Kidney capillary endothelial cell (primary cell): ENCODE data around the gene PRXL2B.
A peak's percentile ranks its signal among the peaks of the same experiment; 100 is the strongest.
"Not testable (repeated sequence)": the region's sequence is repeated elsewhere in the genome, so short reads cannot be mapped to it uniquely, and the experiment has no call there.

Source experiments
- DNase-seq: peaks from one replicate; pipeline ENCODE4 v3.0.0-alpha.2; 2018; ENCODE audit warnings: low spot score

The PRXL2B gene

GRCh38 chr1:2564815-2565374 lies 21.7 kb upstream of the PRXL2B start:
- no peak for DNase-seq

GRCh38 chr1:2566101-2567045 lies 20.2 kb upstream of the PRXL2B start:
- no peak for DNase-seq

GRCh38 chr1:2567083-2567679 lies 19.4 kb upstream of the PRXL2B start:
- DNase-seq = no peak

- not testable (repeated sequence) for DNase-seq
Measured at GRCh38 chr1:2568187-2568816, 18.3 kb upstream of the PRXL2B start.

GRCh38 chr1:2569060-2569459 lies 17.5 kb upstream of the PRXL2B start:
- DNase-seq = no peak

- not testable (repeated sequence) for DNase-seq
Measured at GRCh38 chr1:2569703-2570102, 16.9 kb upstream of the PRXL2B start.

- no peak for DNase-seq
Measured at GRCh38 chr1:2570332-2570731, 16.2 kb upstream of the PRXL2B start.

- DNase-seq = no peak
Measured at GRCh38 chr1:2571348-2571747, 15.2 kb upstream of the PRXL2B start.

GRCh38 chr1:2573250-2573920 lies 13.2 kb upstream of the PRXL2B start:
- DNase-seq = no peak

GRCh38 chr1:2574350-2574749 lies 12.2 kb upstream of the PRXL2B start:
- no peak for DNase-seq

GRCh38 chr1:2575801-2576663 lies 10.5 kb upstream of the PRXL2B start:
- DNase-seq = no peak

- DNase-seq = not testable (repeated sequence)
Measured at GRCh38 chr1:2577565-2578075, 9.0 kb upstream of the PRXL2B start.

GRCh38 chr1:2578758-2579118 lies 7.8 kb upstream of the PRXL2B start:
- DNase-seq = no peak

GRCh38 chr1:2580691-2581090 lies 5.9 kb upstream of the PRXL2B start:
- no peak for DNase-seq

GRCh38 chr1:2582391-2582790 lies 4.2 kb upstream of the PRXL2B start:
- DNase-seq = no peak

- no peak for DNase-seq
Measured at GRCh38 chr1:2583331-2583791, 3.2 kb upstream of the PRXL2B start.

GRCh38 chr1:2583871-2584351 lies 2.7 kb upstream of the PRXL2B start:
- DNase-seq = no peak

GRCh38 chr1:2584686-2585317 lies 1.8 kb upstream of the PRXL2B start:
- no peak for DNase-seq

- DNase-seq = peak; percentile 67
Measured at GRCh38 chr1:2585318-2586092, 1.1 kb upstream of the PRXL2B start.
